Measurements from ENCODE around the gene DLL1.
A peak's percentile ranks its signal among the peaks of the same experiment; 100 is the strongest.

Gene DLL1

GRCh38 chr6:170294813-170295509 is 4.1 kb upstream of the DLL1 start:
- DNase-seq, result no peak

- no peak for DNase-seq
These were observed 3.4 kb upstream of the DLL1 start for GRCh38 chr6:170294298-170294730.

- DNase-seq, result no peak
These were observed 2.7 kb upstream of the DLL1 start for GRCh38 chr6:170293341-170294231.

- DNase-seq, result no peak
These were observed 1.7 kb upstream of the DLL1 start for GRCh38 chr6:170292407-170293158.

GRCh38 chr6:170292111-170292406 is 1.2 kb upstream of the DLL1 start:
- no peak for DNase-seq

- peak; percentile 73 for DNase-seq
These were observed 613 bp upstream of the DLL1 start for GRCh38 chr6:170291271-170292110.

GRCh38 chr6:170289951-170290295 is 955 bp downstream of the DLL1 start:
- no peak for DNase-seq

GRCh38 chr6:170289180-170289931 is 1.5 kb downstream of the DLL1 start:
- no peak for DNase-seq

GRCh38 chr6:170288852-170289179 is 2.1 kb downstream of the DLL1 start:
- DNase-seq, result no peak

GRCh38 chr6:170288091-170288631 is 2.7 kb downstream of the DLL1 start:
- no peak for DNase-seq

- no peak for DNase-seq
These were observed 3.5 kb downstream of the DLL1 start for GRCh38 chr6:170287371-170287876.

- no peak for DNase-seq
These were observed 4.0 kb downstream of the DLL1 start for GRCh38 chr6:170286934-170287265.

- no peak for DNase-seq
These were observed 4.5 kb downstream of the DLL1 start for GRCh38 chr6:170286246-170286933.

GRCh38 chr6:170285482-170285881 is 5.4 kb downstream of the DLL1 start:
- no peak for DNase-seq

GRCh38 chr6:170284866-170285469 is 5.9 kb downstream of the DLL1 start:
- DNase-seq, result no peak

- DNase-seq, result no peak
These were observed 6.6 kb downstream of the DLL1 start for GRCh38 chr6:170284126-170284773.

- no peak for DNase-seq
These were observed 7.4 kb downstream of the DLL1 start for GRCh38 chr6:170283212-170284081.

- no peak for DNase-seq
These were observed 8.2 kb downstream of the DLL1 start for GRCh38 chr6:170282512-170283158.

Data from NCI-H2029 treated with DMSO at 0.1 percent for 48 hours (cell line).